Retina (tissue), 1 donor: Measurements from ENCODE around the gene NDE1.

ENCODE experiments used
- DNase-seq: peaks from one replicate; pipeline ENCODE4 v3.0.0-alpha.2; 2016

NDE1 gene

DNA sequence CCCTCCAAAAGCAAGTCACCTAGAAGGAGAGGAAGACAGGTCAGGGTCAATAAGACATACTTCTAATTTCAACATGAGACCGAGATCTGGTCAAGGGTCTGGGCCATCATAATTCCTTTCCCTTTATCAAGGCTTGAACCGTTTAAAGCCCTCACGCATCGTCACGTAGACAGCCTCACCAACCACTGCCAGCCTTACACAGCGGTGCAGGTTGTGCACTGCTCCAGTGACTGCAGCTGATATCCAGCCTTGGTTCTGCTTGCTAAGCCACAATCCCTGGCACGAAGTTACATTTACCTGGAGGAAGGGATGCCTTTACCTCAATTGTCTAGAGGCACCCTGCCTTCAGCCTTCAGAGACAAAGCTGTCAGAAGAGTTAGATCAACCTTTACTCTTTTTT lies 121.6 kb downstream of the NDE1 start:
- no peak for DNase-seq

DNA sequence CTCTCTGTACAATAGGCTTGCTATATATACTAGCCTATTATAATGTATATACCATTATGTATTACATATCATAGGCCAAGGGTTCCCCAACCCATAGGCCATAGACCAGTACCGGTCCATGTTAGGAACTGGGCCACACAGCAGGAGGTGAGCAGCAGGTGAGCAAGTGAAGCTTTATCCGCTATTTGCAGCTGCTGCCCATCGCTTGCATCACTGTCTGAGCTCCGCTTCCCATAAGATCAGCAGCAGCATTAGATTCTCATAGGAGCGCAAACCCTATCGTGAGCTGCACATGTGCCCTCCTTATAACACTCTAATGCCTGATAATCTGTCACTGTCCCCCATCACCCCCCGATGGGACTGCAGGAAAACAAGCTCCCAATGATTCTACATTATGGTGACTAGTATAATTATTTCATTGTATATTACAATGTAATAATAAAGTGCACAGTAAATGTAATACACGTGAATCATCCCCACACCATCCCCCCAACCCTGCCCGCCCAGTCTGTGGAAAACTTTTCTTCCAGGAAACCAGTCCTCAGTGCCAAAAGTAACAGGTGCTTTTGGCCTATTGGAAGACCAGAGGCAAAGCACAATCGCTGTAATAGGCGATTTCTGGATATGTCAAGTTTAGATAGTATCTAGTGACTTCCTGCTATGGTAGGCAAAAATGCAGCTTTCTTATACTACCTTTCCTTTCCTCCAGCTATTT lies 122.7 kb downstream of the NDE1 start:
- DNase-seq = no peak

DNA sequence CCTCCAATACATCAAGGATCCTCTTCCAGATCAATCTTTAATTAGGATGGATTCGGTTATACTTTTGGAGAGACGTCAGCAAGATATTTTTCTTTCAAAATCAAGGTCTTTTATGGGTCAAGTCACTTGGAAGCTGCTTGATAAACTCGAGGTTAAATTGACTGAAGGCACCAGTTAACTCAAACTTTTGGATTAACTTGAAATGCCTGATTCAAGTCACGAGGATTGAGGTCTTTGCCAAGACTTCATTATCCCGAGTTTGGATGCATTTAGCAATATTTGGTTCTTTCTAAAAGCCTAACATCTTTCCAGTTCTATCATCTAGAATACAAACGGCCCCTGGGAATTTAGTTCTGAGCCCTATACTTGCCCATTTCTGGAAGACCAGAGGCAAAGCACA lies 123.9 kb downstream of the NDE1 start:
- no peak for DNase-seq

GRCh38 chr16:15775209-15775608 lies 125.2 kb downstream of the NDE1 start:
- DNase-seq = no peak

GRCh38 chr16:15775663-15776304 lies 125.7 kb downstream of the NDE1 start:
- no peak for DNase-seq
